Measurements from ENCODE around the gene ATP2B2.
"Not testable (repeated sequence)": the region's sequence is repeated elsewhere in the genome, so short reads cannot be mapped to it uniquely, and the experiment has no call there.

Gene ATP2B2

GRCh38 chr3:10321630-10322351 is 183.6 kb downstream of the ATP2B2 start:
- DNase-seq (ENCODE audit: low spot score), result no peak

- DNase-seq (ENCODE audit: low spot score), result no peak
These were observed 185.1 kb downstream of the ATP2B2 start for GRCh38 chr3:10320320-10320677.

- no peak for DNase-seq (ENCODE audit: low spot score)
These were observed 185.6 kb downstream of the ATP2B2 start for GRCh38 chr3:10319804-10320203.

- no peak for DNase-seq (ENCODE audit: low spot score)
These were observed 186.1 kb downstream of the ATP2B2 start for GRCh38 chr3:10319251-10319650.

GRCh38 chr3:10317961-10318350 is 187.4 kb downstream of the ATP2B2 start:
- DNase-seq (ENCODE audit: low spot score), result no peak

GRCh38 chr3:10317311-10317960 is 187.9 kb downstream of the ATP2B2 start:
- no peak for DNase-seq (ENCODE audit: low spot score)

GRCh38 chr3:10315771-10316344 is 189.5 kb downstream of the ATP2B2 start:
- DNase-seq (ENCODE audit: low spot score), result peak; percentile 35

GRCh38 chr3:10315101-10315500 is 190.3 kb downstream of the ATP2B2 start:
- no peak for DNase-seq (ENCODE audit: low spot score)

- no peak for DNase-seq (ENCODE audit: low spot score)
These were observed 192.5 kb downstream of the ATP2B2 start for GRCh38 chr3:10312861-10313260.

- DNase-seq (ENCODE audit: low spot score), result no peak
These were observed 193.0 kb downstream of the ATP2B2 start for GRCh38 chr3:10312391-10312790.

- DNase-seq (ENCODE audit: low spot score), result no peak
These were observed 193.7 kb downstream of the ATP2B2 start for GRCh38 chr3:10311710-10312109.

- no peak for DNase-seq (ENCODE audit: low spot score)
These were observed 194.8 kb downstream of the ATP2B2 start for GRCh38 chr3:10310578-10310977.

- DNase-seq (ENCODE audit: low spot score), result no peak
These were observed 195.7 kb downstream of the ATP2B2 start for GRCh38 chr3:10309736-10310135.

GRCh38 chr3:10308678-10309077 is 196.7 kb downstream of the ATP2B2 start:
- no peak for DNase-seq (ENCODE audit: low spot score)

GRCh38 chr3:10306156-10306555 is 199.2 kb downstream of the ATP2B2 start:
- DNase-seq (ENCODE audit: low spot score), result no peak

- no peak for DNase-seq (ENCODE audit: low spot score)
These were observed 200.0 kb downstream of the ATP2B2 start for GRCh38 chr3:10305331-10305902.

GRCh38 chr3:10304905-10305304 is 200.5 kb downstream of the ATP2B2 start:
- DNase-seq (ENCODE audit: low spot score), result no peak

- DNase-seq (ENCODE audit: low spot score), result no peak
These were observed 201.6 kb downstream of the ATP2B2 start for GRCh38 chr3:10303785-10304184.

- no peak for DNase-seq (ENCODE audit: low spot score)
These were observed 202.3 kb downstream of the ATP2B2 start for GRCh38 chr3:10303105-10303504.

GRCh38 chr3:10300087-10300486 is 205.3 kb downstream of the ATP2B2 start:
- DNase-seq (ENCODE audit: low spot score), result no peak

- no peak for DNase-seq (ENCODE audit: low spot score)
These were observed 205.7 kb downstream of the ATP2B2 start for GRCh38 chr3:10299679-10300078.

- no peak for DNase-seq (ENCODE audit: low spot score)
These were observed 206.2 kb downstream of the ATP2B2 start for GRCh38 chr3:10299175-10299574.

GRCh38 chr3:10298064-10298463 is 207.3 kb downstream of the ATP2B2 start:
- not testable (repeated sequence) for DNase-seq (ENCODE audit: low spot score)

Data from pons (tissue), 1 donor.